ENCODE measurements around the gene TDO2.
"Not testable (repeated sequence)": the region's sequence is repeated elsewhere in the genome, so short reads cannot be mapped to it uniquely, and the experiment has no call there.

Gene TDO2

GRCh38 chr4:155903453-155903852, at the start of gene TDO2:
TDO2 (plus strand) TSS chr4:155903696; CDS start chr4:155903759, 63 bp downstream.
- no peak for DNase-seq

- DNase-seq: peak in 1 of 56 donors; percentile 0
Observed at GRCh38 chr4:155854582-155855226, 48.8 kb upstream of the TDO2 start.

- no peak for DNase-seq
Observed at GRCh38 chr4:155855897-155856296, 47.6 kb upstream of the TDO2 start.

- DNase-seq: no peak
Observed at GRCh38 chr4:155866177-155866576, 37.3 kb upstream of the TDO2 start, which contains the start of gene ASIC5. ASIC5 (minus strand) TSS chr4:155866277; CDS start chr4:155866226, 51 bp downstream.

GRCh38 chr4:155875878-155876277, 27.6 kb upstream of the TDO2 start:
- DNase-seq: no peak

- DNase-seq: no peak
Observed at GRCh38 chr4:155877971-155878370, 25.5 kb upstream of the TDO2 start.

GRCh38 chr4:155878611-155879010, 24.9 kb upstream of the TDO2 start:
- no peak for DNase-seq

GRCh38 chr4:155879767-155880166, 23.7 kb upstream of the TDO2 start:
- DNase-seq: no peak

GRCh38 chr4:155881555-155881954, 21.9 kb upstream of the TDO2 start:
- DNase-seq: no peak

- DNase-seq: no peak
Observed at GRCh38 chr4:155883895-155884294, 19.6 kb upstream of the TDO2 start.

GRCh38 chr4:155885666-155886065, 17.8 kb upstream of the TDO2 start:
- no peak for DNase-seq

- DNase-seq: no peak
Observed at GRCh38 chr4:155887045-155887444, 16.5 kb upstream of the TDO2 start.

- no peak for DNase-seq
Observed at GRCh38 chr4:155887847-155888570, 15.5 kb upstream of the TDO2 start.

GRCh38 chr4:155889031-155889793, 14.3 kb upstream of the TDO2 start:
- no peak for DNase-seq

- no peak for DNase-seq
Observed at GRCh38 chr4:155889946-155890345, 13.6 kb upstream of the TDO2 start.

GRCh38 chr4:155891058-155891457, 12.4 kb upstream of the TDO2 start:
- DNase-seq: no peak

GRCh38 chr4:155898371-155898770, 5.1 kb upstream of the TDO2 start:
- DNase-seq: not testable (repeated sequence)

- no peak for DNase-seq
Observed at GRCh38 chr4:155899891-155900290, 3.6 kb upstream of the TDO2 start.

GRCh38 chr4:155900381-155900780, 3.1 kb upstream of the TDO2 start:
- no peak for DNase-seq

- no peak for DNase-seq
Observed at GRCh38 chr4:155901013-155901412, 2.5 kb upstream of the TDO2 start.

GRCh38 chr4:155904331-155904730, 835 bp downstream of the TDO2 start:
- DNase-seq: no peak

GRCh38 chr4:155906554-155907247, 3.2 kb downstream of the TDO2 start:
- DNase-seq: no peak

All from nucleus accumbens (tissue), 56 donors.